ENCODE results near the gene FLYWCH1. TPM values are rescaled to one million over a fixed set of nuclear protein-coding genes. Genes with fewer than 3 reads are reported as not detected.

The FLYWCH1 gene
- total and polyA plus RNA-seq, 9 of the 15 experiments (the other 6 are each of a cell fraction or from before 2014, with no cell fraction given): 0.18 to 33.6 (median 11.3) TPM

- TF ChIP-seq RERE (CRISPR knock-in tag; IDR thresholded peaks at IDR 0.05; ENCODE audit: borderline replicate concordance) (no peak), AFF1 (IDR thresholded peaks at IDR 0.05; ENCODE audit: low read depth in 1 of 2, partially characterized antibody in 2 of 2) (peak in 1 of 2 experiments; percentile 87), CC2D1A (IDR thresholded peaks at IDR 0.05) (peak; percentile 87), ZNF668 (CRISPR knock-in tag; IDR thresholded peaks at IDR 0.05) (no peak), ZNF449 (CRISPR knock-in tag; IDR thresholded peaks at IDR 0.05) (peak; percentile 88), SMAD3 (CRISPR knock-in tag; conservative IDR thresholded peaks at IDR 0.05) (peak; percentile 88; the same call in 1 of the 2 replicates), SRSF9 (IDR thresholded peaks at IDR 0.05; ENCODE audit: borderline replicate concordance, low read depth, low read length) (no peak), ZNF354B (CRISPR knock-in tag; IDR thresholded peaks at IDR 0.05) (no peak), POLR2G (IDR thresholded peaks at IDR 0.05; ENCODE audit: low read depth, low read length) (peak; percentile 96), THRA (IDR thresholded peaks at IDR 0.05) (no peak), NCOA6 (IDR thresholded peaks at IDR 0.05) (no peak)
Observed at GRCh38 chr16:2867987-2868789, 43.5 kb upstream of the FLYWCH1 start (continued).

Measured in K562 (cell line).